ENCODE measurements around the gene TET3.

The TET3 gene

GRCh38 chr2:74007121-74007520 lies 22.4 kb downstream of the TET3 start:
- DNase-seq: peak; percentile 18

- no peak for DNase-seq
These were observed 23.0 kb downstream of the TET3 start for GRCh38 chr2:74007711-74008110.

GRCh38 chr2:74008761-74009395 lies 24.2 kb downstream of the TET3 start:
- DNase-seq: peak; percentile 37

- peak; percentile 41 for DNase-seq
These were observed 24.9 kb downstream of the TET3 start for GRCh38 chr2:74009577-74009976.

GRCh38 chr2:74010087-74010541 lies 25.4 kb downstream of the TET3 start:
- DNase-seq: peak; percentile 44

- peak; percentile 22 for DNase-seq
These were observed 26.5 kb downstream of the TET3 start for GRCh38 chr2:74011246-74011645.

- peak; percentile 35 for DNase-seq
These were observed 30.1 kb downstream of the TET3 start for GRCh38 chr2:74014813-74015212.

- peak; percentile 29 for DNase-seq
These were observed 32.5 kb downstream of the TET3 start for GRCh38 chr2:74017223-74017622.

GRCh38 chr2:74019516-74019915 lies 34.8 kb downstream of the TET3 start:
- DNase-seq: peak; percentile 30

GRCh38 chr2:74020702-74021406 lies 36.1 kb downstream of the TET3 start:
- DNase-seq: peak; percentile 20

GRCh38 chr2:74021407-74021755 lies 36.7 kb downstream of the TET3 start:
- peak; percentile 48 for DNase-seq

GRCh38 chr2:74024216-74024615 lies 39.5 kb downstream of the TET3 start:
- peak; percentile 40 for DNase-seq

GRCh38 chr2:74025971-74026612 lies 41.4 kb downstream of the TET3 start:
- peak; percentile 54 for DNase-seq

GRCh38 chr2:74026687-74027241 lies 42.1 kb downstream of the TET3 start:
- DNase-seq: peak; percentile 41

GRCh38 chr2:74027496-74027895 lies 42.8 kb downstream of the TET3 start:
- DNase-seq: no peak

- no peak for DNase-seq
These were observed 43.6 kb downstream of the TET3 start for GRCh38 chr2:74028290-74028689.

- DNase-seq: peak; percentile 20
These were observed 44.0 kb downstream of the TET3 start for GRCh38 chr2:74028741-74029140.

GRCh38 chr2:74029714-74030397 lies 45.1 kb downstream of the TET3 start:
- no peak for DNase-seq

GRCh38 chr2:74031221-74031620 lies 46.5 kb downstream of the TET3 start:
- no peak for DNase-seq

- DNase-seq: no peak
These were observed 47.2 kb downstream of the TET3 start for GRCh38 chr2:74031959-74032287.

- DNase-seq: no peak
These were observed 48.7 kb downstream of the TET3 start for GRCh38 chr2:74033375-74033774.

Data from activated CD8-positive, alpha-beta memory T cell treated with anti-CD3 and anti-CD28 coated beads, Interleukin-2, amount 50 U/mL, for 48 hours (primary cell).